ENCODE measurements around the gene PLEKHH1.

GRCh38 chr14:67583711-67584644 is 50.9 kb downstream of the PLEKHH1 start:
- TF ChIP-seq RAD21 (IDR thresholded peaks at IDR 0.05): peak; percentile 95 to 96
- no peak for TF ChIP-seq EGR1 (IDR thresholded peaks at IDR 0.05; ENCODE audit: low read depth in 2 of 2)
- TF ChIP-seq FOXA1 (IDR thresholded peaks at IDR 0.05): no peak
- TF ChIP-seq, protein P1, sequence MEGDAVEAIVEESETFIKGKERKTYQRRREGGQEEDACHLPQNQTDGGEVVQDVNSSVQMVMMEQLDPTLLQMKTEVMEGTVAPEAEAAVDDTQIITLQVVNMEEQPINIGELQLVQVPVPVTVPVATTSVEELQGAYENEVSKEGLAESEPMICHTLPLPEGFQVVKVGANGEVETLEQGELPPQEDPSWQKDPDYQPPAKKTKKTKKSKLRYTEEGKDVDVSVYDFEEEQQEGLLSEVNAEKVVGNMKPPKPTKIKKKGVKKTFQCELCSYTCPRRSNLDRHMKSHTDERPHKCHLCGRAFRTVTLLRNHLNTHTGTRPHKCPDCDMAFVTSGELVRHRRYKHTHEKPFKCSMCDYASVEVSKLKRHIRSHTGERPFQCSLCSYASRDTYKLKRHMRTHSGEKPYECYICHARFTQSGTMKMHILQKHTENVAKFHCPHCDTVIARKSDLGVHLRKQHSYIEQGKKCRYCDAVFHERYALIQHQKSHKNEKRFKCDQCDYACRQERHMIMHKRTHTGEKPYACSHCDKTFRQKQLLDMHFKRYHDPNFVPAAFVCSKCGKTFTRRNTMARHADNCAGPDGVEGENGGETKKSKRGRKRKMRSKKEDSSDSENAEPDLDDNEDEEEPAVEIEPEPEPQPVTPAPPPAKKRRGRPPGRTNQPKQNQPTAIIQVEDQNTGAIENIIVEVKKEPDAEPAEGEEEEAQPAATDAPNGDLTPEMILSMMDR (IDR thresholded peaks at IDR 0.05; ENCODE audit: low read depth, low read length, missing input control): peak; percentile 73
- no peak for TF ChIP-seq YY1 (IDR thresholded peaks at IDR 0.05)
- no peak for TF ChIP-seq TAF1 (conservative IDR thresholded peaks at IDR 0.05)
- no peak for TF ChIP-seq ZBTB33 (IDR thresholded peaks at IDR 0.05)
- no peak for TF ChIP-seq ATF3 (IDR thresholded peaks at IDR 0.05)
- TF ChIP-seq RXRA (IDR thresholded peaks at IDR 0.05): no peak
- no peak for TF ChIP-seq SP1 (IDR thresholded peaks at IDR 0.05)
- TF ChIP-seq, protein P2, sequence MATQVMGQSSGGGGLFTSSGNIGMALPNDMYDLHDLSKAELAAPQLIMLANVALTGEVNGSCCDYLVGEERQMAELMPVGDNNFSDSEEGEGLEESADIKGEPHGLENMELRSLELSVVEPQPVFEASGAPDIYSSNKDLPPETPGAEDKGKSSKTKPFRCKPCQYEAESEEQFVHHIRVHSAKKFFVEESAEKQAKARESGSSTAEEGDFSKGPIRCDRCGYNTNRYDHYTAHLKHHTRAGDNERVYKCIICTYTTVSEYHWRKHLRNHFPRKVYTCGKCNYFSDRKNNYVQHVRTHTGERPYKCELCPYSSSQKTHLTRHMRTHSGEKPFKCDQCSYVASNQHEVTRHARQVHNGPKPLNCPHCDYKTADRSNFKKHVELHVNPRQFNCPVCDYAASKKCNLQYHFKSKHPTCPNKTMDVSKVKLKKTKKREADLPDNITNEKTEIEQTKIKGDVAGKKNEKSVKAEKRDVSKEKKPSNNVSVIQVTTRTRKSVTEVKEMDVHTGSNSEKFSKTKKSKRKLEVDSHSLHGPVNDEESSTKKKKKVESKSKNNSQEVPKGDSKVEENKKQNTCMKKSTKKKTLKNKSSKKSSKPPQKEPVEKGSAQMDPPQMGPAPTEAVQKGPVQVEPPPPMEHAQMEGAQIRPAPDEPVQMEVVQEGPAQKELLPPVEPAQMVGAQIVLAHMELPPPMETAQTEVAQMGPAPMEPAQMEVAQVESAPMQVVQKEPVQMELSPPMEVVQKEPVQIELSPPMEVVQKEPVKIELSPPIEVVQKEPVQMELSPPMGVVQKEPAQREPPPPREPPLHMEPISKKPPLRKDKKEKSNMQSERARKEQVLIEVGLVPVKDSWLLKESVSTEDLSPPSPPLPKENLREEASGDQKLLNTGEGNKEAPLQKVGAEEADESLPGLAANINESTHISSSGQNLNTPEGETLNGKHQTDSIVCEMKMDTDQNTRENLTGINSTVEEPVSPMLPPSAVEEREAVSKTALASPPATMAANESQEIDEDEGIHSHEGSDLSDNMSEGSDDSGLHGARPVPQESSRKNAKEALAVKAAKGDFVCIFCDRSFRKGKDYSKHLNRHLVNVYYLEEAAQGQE (IDR thresholded peaks at IDR 0.05): no peak
- TF ChIP-seq GABPA (IDR thresholded peaks at IDR 0.05 in 1 of 2, conservative IDR thresholded peaks at IDR 0.05 in 1 of 2): no peak
- TF ChIP-seq MAX (IDR thresholded peaks at IDR 0.05): no peak
- no peak for TF ChIP-seq HNF4A (conservative IDR thresholded peaks at IDR 0.05)

Data from liver (tissue), 3 donors.